Subcutaneous abdominal adipose tissue (tissue), 5 donors: ENCODE results near the gene EYA2.

Source experiments
- H3K27ac ChIP-seq: one replicate; pipeline ENCODE4 v1.7.0; 2013; ENCODE audit warnings: low read depth, mild to moderate bottlenecking, inconsistent platforms, low read length, moderate library complexity
- H3K27me3 ChIP-seq, 5 donors: one replicate each; pipeline ENCODE4 v1.7.0; 2013; ENCODE audit warnings: low read length in 5 of 5, inconsistent platforms in 1 of 5; ENCODE audit not compliant: control insufficient read depth in 5 of 5, insufficient read depth in 4 of 5
- H3K36me3 ChIP-seq, 5 donors: one replicate each; pipeline ENCODE4 v1.7.0; 2013; ENCODE audit warnings: low read length in 5 of 5; ENCODE audit not compliant: control insufficient read depth in 5 of 5, insufficient read depth in 5 of 5
- H3K4me1 ChIP-seq, 5 donors: one replicate each; pipeline ENCODE4 v1.7.0; 2013; ENCODE audit warnings: low read length in 5 of 5, mild to moderate bottlenecking in 3 of 5, moderate library complexity in 1 of 5; ENCODE audit not compliant: control insufficient read depth in 5 of 5, insufficient read depth in 5 of 5
- H3K4me3 ChIP-seq, 5 donors: one replicate each; pipeline ENCODE4 v1.7.0; 2013; ENCODE audit warnings: low read length in 5 of 5, low read depth in 1 of 5
- H3K9ac ChIP-seq, 5 donors: one replicate each; pipeline ENCODE4 v1.7.0; 2013; ENCODE audit warnings: low read length in 5 of 5, mild to moderate bottlenecking in 4 of 5, moderate library complexity in 3 of 5
- H3K9me3 ChIP-seq, 5 donors: one replicate each; pipeline ENCODE4 v1.7.0; 2013; ENCODE audit warnings: low read length in 5 of 5; ENCODE audit not compliant: control insufficient read depth in 5 of 5
- donor health status: healthy.
- donor health status: healthy.
- donor health status: healthy.
- donor health status: healthy.
- donor health status: healthy.

Gene EYA2

DNA sequence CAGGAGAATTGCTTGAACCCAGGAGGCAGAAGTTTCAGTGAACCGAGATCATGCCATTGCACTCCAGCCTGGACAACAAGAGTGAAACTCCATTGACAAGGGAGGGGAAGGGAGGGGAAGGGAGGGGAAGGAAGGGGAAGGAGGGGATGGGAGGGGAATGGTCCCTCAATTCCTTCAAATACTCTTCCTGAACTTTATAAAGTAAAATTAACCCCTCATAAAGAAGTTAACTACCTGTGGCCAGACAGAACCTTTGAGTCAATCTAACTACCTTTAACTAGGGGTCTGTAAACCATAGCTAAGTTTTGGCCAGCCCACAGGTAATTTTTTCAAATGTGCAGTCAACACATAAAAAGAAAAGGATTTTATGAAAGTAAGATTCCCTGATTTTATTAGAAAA lies 330.8 kb downstream of the EYA2 start:
- Histone ChIP-seq H3K27me3 (no peaks in the 10 kb centered on the region), H3K9me3 (no peaks in the 10 kb centered on the region), H3K4me1 (no peaks in the 10 kb centered on the region), H3K27ac (no peak overlapping the region), H3K9ac (no peak overlapping the region), H3K4me3 (no peak overlapping the region), H3K36me3 (peaks cover 22 to 89% (median 68%) of the 10 kb centered on the region in 5 donors)

GRCh38 chr20:47227119-47227518 lies 332.5 kb downstream of the EYA2 start:
- Histone ChIP-seq H3K4me3 (no peak overlapping the region), H3K36me3 (peaks cover 22 to 87% (median 64%) of the 10 kb centered on the region in 5 donors), H3K9ac (no peak overlapping the region), H3K9me3 (no peaks in the 10 kb centered on the region), H3K27me3 (no peaks in the 10 kb centered on the region), H3K4me1 (no peaks in the 10 kb centered on the region), H3K27ac (no peak overlapping the region)

GRCh38 chr20:47227576-47227975 lies 332.9 kb downstream of the EYA2 start:
- Histone ChIP-seq H3K4me3 (no peak overlapping the region), H3K9me3 (no peaks in the 10 kb centered on the region), H3K9ac (no peak overlapping the region), H3K27me3 (no peaks in the 10 kb centered on the region), H3K4me1 (no peaks in the 10 kb centered on the region), H3K27ac (no peak overlapping the region), H3K36me3 (peaks cover 22 to 86% (median 62%) of the 10 kb centered on the region in 5 donors)

DNA sequence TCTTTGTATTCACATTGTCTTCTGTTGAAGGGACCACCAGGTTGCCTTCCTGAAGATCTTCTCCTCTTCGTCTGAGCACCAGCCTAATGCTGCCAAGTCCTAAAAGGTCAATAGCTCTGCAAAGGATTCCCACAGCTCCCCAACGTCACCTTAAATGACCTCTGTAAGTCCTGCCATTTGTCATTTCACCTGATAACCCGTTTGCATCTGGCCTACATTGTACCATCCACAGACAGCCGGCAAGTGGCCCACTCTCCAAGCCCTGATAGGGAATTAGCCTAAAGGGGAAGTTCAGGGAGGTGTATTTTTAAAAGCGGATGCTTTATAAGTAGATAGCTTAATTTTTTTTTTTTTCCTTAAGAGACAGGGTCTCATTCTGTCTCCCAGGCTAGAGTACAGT lies 334.0 kb downstream of the EYA2 start:
- no peaks in the 10 kb centered on the region for H3K27me3 ChIP-seq
- H3K4me3 ChIP-seq: no peak overlapping the region
- H3K4me1 ChIP-seq: no peaks in the 10 kb centered on the region
- H3K9ac ChIP-seq: no peak overlapping the region
- H3K36me3 ChIP-seq: peaks cover 21 to 85% (median 59%) of the 10 kb centered on the region in 5 donors
- no peaks in the 10 kb centered on the region for H3K9me3 ChIP-seq
- no peak overlapping the region for H3K27ac ChIP-seq

DNA sequence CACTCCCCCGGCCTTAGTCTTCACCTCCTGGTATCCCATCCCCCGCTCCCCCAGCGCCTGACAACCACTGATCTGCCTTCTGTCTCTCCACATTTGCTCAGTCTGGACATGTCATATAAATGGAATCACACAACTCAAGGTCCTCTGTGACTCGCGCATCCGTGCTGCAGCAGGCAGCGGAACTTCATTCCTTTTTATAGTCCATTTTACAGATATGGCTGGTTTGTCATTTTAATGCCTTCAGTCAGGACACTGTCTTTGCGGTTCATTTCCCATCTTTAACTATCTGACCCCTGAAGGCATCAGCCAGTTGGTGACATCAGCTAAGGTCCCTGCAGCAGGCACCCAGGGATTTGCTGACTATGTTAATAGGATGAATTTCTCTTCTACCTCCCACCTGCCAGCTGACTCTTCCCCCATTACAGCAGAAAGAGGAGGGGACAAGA lies 336.2 kb downstream of the EYA2 start:
- peaks cover 18 to 87% (median 63%) of the 10 kb centered on the region in 5 donors for H3K36me3 ChIP-seq
- H3K27me3 ChIP-seq: no peaks in the 10 kb centered on the region
- no peak overlapping the region for H3K27ac ChIP-seq
- H3K4me1 ChIP-seq: no peaks in the 10 kb centered on the region
- no peak overlapping the region for H3K9ac ChIP-seq
- H3K9me3 ChIP-seq: no peaks in the 10 kb centered on the region
- no peak overlapping the region for H3K4me3 ChIP-seq

GRCh38 chr20:47231382-47232039 lies 336.9 kb downstream of the EYA2 start:
- H3K36me3 ChIP-seq: peaks cover 14 to 87% (median 63%) of the 10 kb centered on the region in 5 donors
- H3K4me3 ChIP-seq: no peak overlapping the region
- H3K9ac ChIP-seq: no peak overlapping the region
- H3K27me3 ChIP-seq: no peaks in the 10 kb centered on the region
- H3K9me3 ChIP-seq: no peaks in the 10 kb centered on the region
- no peak overlapping the region for H3K27ac ChIP-seq
- H3K4me1 ChIP-seq: peaks cover 0 to 3% (median 0%) of the 10 kb centered on the region in 5 donors

GRCh38 chr20:47232518-47232917 lies 337.9 kb downstream of the EYA2 start:
- H3K9me3 ChIP-seq: no peaks in the 10 kb centered on the region
- peaks cover 14 to 86% (median 57%) of the 10 kb centered on the region in 5 donors for H3K36me3 ChIP-seq
- H3K4me3 ChIP-seq: no peak overlapping the region
- no peak overlapping the region for H3K9ac ChIP-seq
- H3K27me3 ChIP-seq: no peaks in the 10 kb centered on the region
- no peak overlapping the region for H3K27ac ChIP-seq
- peaks cover 0 to 10% (median 0%) of the 10 kb centered on the region in 5 donors for H3K4me1 ChIP-seq

DNA sequence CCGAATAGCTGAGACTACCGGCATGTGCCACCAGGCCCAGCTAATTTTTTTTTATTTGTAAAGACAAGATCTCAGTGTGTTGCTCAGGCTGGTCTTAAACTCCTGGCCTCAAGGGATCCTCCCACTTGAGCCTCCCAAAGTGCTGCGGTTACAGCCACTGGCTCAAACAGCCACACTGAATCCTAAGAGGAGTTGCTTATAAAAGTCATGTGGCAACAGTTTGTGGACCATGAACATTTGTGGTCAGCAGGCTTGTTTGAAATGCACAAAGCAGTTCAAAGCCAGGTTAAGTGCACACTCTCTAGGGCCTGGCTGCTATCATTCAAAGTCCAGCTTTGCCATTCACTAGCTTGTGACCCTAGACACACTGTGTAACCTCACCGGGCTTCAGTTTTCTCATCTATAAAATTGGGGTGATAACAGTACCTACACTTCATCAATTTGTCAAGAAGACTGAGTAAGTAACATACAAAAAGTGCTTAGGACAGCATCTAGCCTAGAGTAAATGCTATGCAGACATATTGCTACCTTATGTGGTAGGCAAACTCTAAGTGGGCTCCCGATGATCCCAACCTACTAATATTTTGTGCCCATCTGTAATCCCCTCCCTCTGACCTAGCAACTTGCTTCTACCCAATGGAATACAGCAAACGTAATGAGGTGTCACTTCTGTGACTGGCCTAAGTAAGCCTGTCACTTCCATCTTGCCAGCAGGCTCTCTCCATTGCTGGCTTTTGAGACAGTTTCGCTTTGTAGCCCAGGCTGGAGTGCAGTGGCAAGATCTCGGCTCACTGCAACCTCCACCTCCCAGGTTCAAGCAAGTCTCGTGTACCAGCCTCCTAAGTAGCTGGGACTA lies 338.9 kb downstream of the EYA2 start:
- H3K36me3 ChIP-seq: peaks cover 16 to 87% (median 61%) of the 10 kb centered on the region in 5 donors

GRCh38 chr20:47235111-47235510 lies 340.5 kb downstream of the EYA2 start:
- H3K27me3 ChIP-seq: no peaks in the 10 kb centered on the region
- H3K4me1 ChIP-seq: peaks cover 0 to 10% (median 0%) of the 10 kb centered on the region in 5 donors
- H3K9me3 ChIP-seq: no peaks in the 10 kb centered on the region
- H3K9ac ChIP-seq: no peak overlapping the region
- H3K27ac ChIP-seq: no peak overlapping the region
- peaks cover 11 to 82% (median 57%) of the 10 kb centered on the region in 5 donors for H3K36me3 ChIP-seq
- no peak overlapping the region for H3K4me3 ChIP-seq

More for the DNA sequence above, 338.9 kb downstream of the EYA2 start:
- H3K4me1 ChIP-seq: peaks cover 0 to 10% (median 0%) of the 10 kb centered on the region in 5 donors
- no peak overlapping the region for H3K27ac ChIP-seq
- H3K9ac ChIP-seq: no peak overlapping the region
- H3K4me3 ChIP-seq: no peak overlapping the region
- H3K9me3 ChIP-seq: no peaks in the 10 kb centered on the region
- H3K27me3 ChIP-seq: no peaks in the 10 kb centered on the region
